Measurements from ENCODE around the gene ATP6V0B.

ATP6V0B gene

GRCh38 chr1:43935711-43936427 is 38.9 kb upstream of the ATP6V0B start:
- Histone ChIP-seq H3K4me3 (ENCODE audit: low read length) (peak overlapping the region; percentile 49), H3K27ac (ENCODE audit: low read length) (no peak overlapping the region), H3K9me3 (ENCODE audit: control insufficient read depth, insufficient read depth, low read length) (no peaks in the 10 kb centered on the region), H3K27me3 (ENCODE audit: control insufficient read depth, insufficient read depth, low read length) (no peaks in the 10 kb centered on the region), H3K4me1 (ENCODE audit: control insufficient read depth, insufficient read depth, low read length) (peaks cover 11% of the 10 kb centered on the region), H3K36me3 (ENCODE audit: control insufficient read depth, insufficient read depth, low read length) (no peaks in the 10 kb centered on the region)
- no CpG with 5 or more reads among the region's 48 CpGs for WGBS (ENCODE audit: insufficient coverage, insufficient read length)
- no peak for DNase-seq (ENCODE audit: low read depth, low spot score)

GRCh38 chr1:43936431-43937151 is 38.2 kb upstream of the ATP6V0B start:
- H3K27ac ChIP-seq (ENCODE audit: low read length), result no peak overlapping the region
- DNase-seq (ENCODE audit: low read depth, low spot score), result no peak

GRCh38 chr1:43937179-43937865 is 37.4 kb upstream of the ATP6V0B start:
- WGBS (ENCODE audit: insufficient coverage, insufficient read length), result no CpG with 5 or more reads among the region's 8 CpGs
- Histone ChIP-seq H3K27ac (ENCODE audit: low read length) (no peak overlapping the region), H3K4me3 (ENCODE audit: low read length) (no peak overlapping the region), H3K36me3 (ENCODE audit: control insufficient read depth, insufficient read depth, low read length) (no peaks in the 10 kb centered on the region), H3K4me1 (ENCODE audit: control insufficient read depth, insufficient read depth, low read length) (peaks cover 11% of the 10 kb centered on the region), H3K9me3 (ENCODE audit: control insufficient read depth, insufficient read depth, low read length) (no peaks in the 10 kb centered on the region), H3K27me3 (ENCODE audit: control insufficient read depth, insufficient read depth, low read length) (no peaks in the 10 kb centered on the region)
- no peak for DNase-seq (ENCODE audit: low read depth, low spot score)

More at GRCh38 chr1:43936431-43937151, 38.2 kb upstream of the ATP6V0B start:
- Histone ChIP-seq H3K27me3 (ENCODE audit: control insufficient read depth, insufficient read depth, low read length) (no peaks in the 10 kb centered on the region), H3K36me3 (ENCODE audit: control insufficient read depth, insufficient read depth, low read length) (no peaks in the 10 kb centered on the region), H3K4me1 (ENCODE audit: control insufficient read depth, insufficient read depth, low read length) (peaks cover 11% of the 10 kb centered on the region), H3K4me3 (ENCODE audit: low read length) (peak overlapping the region; percentile 40; the same call in 1 of the 2 replicates), H3K9me3 (ENCODE audit: control insufficient read depth, insufficient read depth, low read length) (no peaks in the 10 kb centered on the region)
- WGBS (ENCODE audit: insufficient coverage, insufficient read length), result no CpG with 5 or more reads among the region's 56 CpGs

GRCh38 chr1:43938383-43938782 is 36.4 kb upstream of the ATP6V0B start:
- no peak overlapping the region for H3K4me3 ChIP-seq (ENCODE audit: low read length)
- no peak for DNase-seq (ENCODE audit: low read depth, low spot score)
- no peak overlapping the region for H3K27ac ChIP-seq (ENCODE audit: low read length)
- H3K4me1 ChIP-seq (ENCODE audit: control insufficient read depth, insufficient read depth, low read length), result peaks cover 10% of the 10 kb centered on the region
- H3K9me3 ChIP-seq (ENCODE audit: control insufficient read depth, insufficient read depth, low read length), result no peaks in the 10 kb centered on the region
- no peaks in the 10 kb centered on the region for H3K36me3 ChIP-seq (ENCODE audit: control insufficient read depth, insufficient read depth, low read length)
- no peaks in the 10 kb centered on the region for H3K27me3 ChIP-seq (ENCODE audit: control insufficient read depth, insufficient read depth, low read length)
- WGBS (ENCODE audit: insufficient coverage, insufficient read length), result no CpG with 5 or more reads among the region's 10 CpGs

GRCh38 chr1:43938892-43939587 is 35.7 kb upstream of the ATP6V0B start:
- Histone ChIP-seq H3K27ac (ENCODE audit: low read length) (no peak overlapping the region), H3K4me3 (ENCODE audit: low read length) (no peak overlapping the region), H3K36me3 (ENCODE audit: control insufficient read depth, insufficient read depth, low read length) (no peaks in the 10 kb centered on the region), H3K9me3 (ENCODE audit: control insufficient read depth, insufficient read depth, low read length) (no peaks in the 10 kb centered on the region), H3K27me3 (ENCODE audit: control insufficient read depth, insufficient read depth, low read length) (no peaks in the 10 kb centered on the region), H3K4me1 (ENCODE audit: control insufficient read depth, insufficient read depth, low read length) (peaks cover 10% of the 10 kb centered on the region)
- no CpG with 5 or more reads among the region's 3 CpGs for WGBS (ENCODE audit: insufficient coverage, insufficient read length)
- no peak for DNase-seq (ENCODE audit: low read depth, low spot score)

GRCh38 chr1:43942411-43942810 is 32.3 kb upstream of the ATP6V0B start:
- Histone ChIP-seq H3K36me3 (ENCODE audit: control insufficient read depth, insufficient read depth, low read length) (no peaks in the 10 kb centered on the region), H3K27ac (ENCODE audit: low read length) (no peak overlapping the region), H3K9me3 (ENCODE audit: control insufficient read depth, insufficient read depth, low read length) (no peaks in the 10 kb centered on the region), H3K27me3 (ENCODE audit: control insufficient read depth, insufficient read depth, low read length) (no peaks in the 10 kb centered on the region), H3K4me1 (ENCODE audit: control insufficient read depth, insufficient read depth, low read length) (0 out of 2 replicates have a peak, but pooled peaks cover 4% of the 10 kb centered on the region), H3K4me3 (ENCODE audit: low read length) (no peak overlapping the region)
- WGBS (ENCODE audit: insufficient coverage, insufficient read length), result no CpG with 5 or more reads among the region's 3 CpGs
- no peak for DNase-seq (ENCODE audit: low read depth, low spot score)

GRCh38 chr1:43944860-43945259 is 29.9 kb upstream of the ATP6V0B start:
- Histone ChIP-seq H3K27ac (ENCODE audit: low read length) (no peak overlapping the region), H3K27me3 (ENCODE audit: control insufficient read depth, insufficient read depth, low read length) (no peaks in the 10 kb centered on the region), H3K9me3 (ENCODE audit: control insufficient read depth, insufficient read depth, low read length) (no peaks in the 10 kb centered on the region), H3K4me3 (ENCODE audit: low read length) (no peak overlapping the region), H3K36me3 (ENCODE audit: control insufficient read depth, insufficient read depth, low read length) (no peaks in the 10 kb centered on the region), H3K4me1 (ENCODE audit: control insufficient read depth, insufficient read depth, low read length) (peaks cover 3% of the 10 kb centered on the region; the same call in 1 of the 2 replicates)
- DNase-seq (ENCODE audit: low read depth, low spot score), result no peak
- no CpG with 5 or more reads among the region's 1 CpG for WGBS (ENCODE audit: insufficient coverage, insufficient read length)

GRCh38 chr1:43945674-43946235 is 29.0 kb upstream of the ATP6V0B start:
- Histone ChIP-seq H3K27me3 (ENCODE audit: control insufficient read depth, insufficient read depth, low read length) (no peaks in the 10 kb centered on the region), H3K27ac (ENCODE audit: low read length) (no peak overlapping the region), H3K36me3 (ENCODE audit: control insufficient read depth, insufficient read depth, low read length) (no peaks in the 10 kb centered on the region; the same call in 1 of the 2 replicates), H3K4me3 (ENCODE audit: low read length) (no peak overlapping the region; the same call in 1 of the 2 replicates), H3K9me3 (ENCODE audit: control insufficient read depth, insufficient read depth, low read length) (no peaks in the 10 kb centered on the region), H3K4me1 (ENCODE audit: control insufficient read depth, insufficient read depth, low read length) (peaks cover 3% of the 10 kb centered on the region; the same call in 1 of the 2 replicates)
- no CpG with 5 or more reads among the region's 3 CpGs for WGBS (ENCODE audit: insufficient coverage, insufficient read length)
- DNase-seq (ENCODE audit: low read depth, low spot score), result no peak

- DNase-seq (ENCODE audit: low read depth, low spot score), result no peak
- peaks cover 3% of the 10 kb centered on the region; the same call in 1 of the 2 replicates for H3K4me1 ChIP-seq (ENCODE audit: control insufficient read depth, insufficient read depth, low read length)
- peak within 1 kb of the TSS; percentile 79 for H3K4me3 ChIP-seq (ENCODE audit: low read length)
- H3K36me3 ChIP-seq (ENCODE audit: control insufficient read depth, insufficient read depth, low read length), result no peaks in the 10 kb centered on the region; the same call in 1 of the 2 replicates
- no CpG with 5 or more reads among the region's 74 CpGs for WGBS (ENCODE audit: insufficient coverage, insufficient read length)
- no peaks in the 10 kb centered on the region for H3K27me3 ChIP-seq (ENCODE audit: control insufficient read depth, insufficient read depth, low read length)
- no peak within 1 kb of the TSS for H3K27ac ChIP-seq (ENCODE audit: low read length)
- H3K9me3 ChIP-seq (ENCODE audit: control insufficient read depth, insufficient read depth, low read length), result no peaks in the 10 kb centered on the region
Measured at GRCh38 chr1:43946236-43947060, 28.3 kb upstream of the ATP6V0B start, which contains the start of gene IPO13. TSS of gene IPO13 (plus strand) at chr1:43946950. CDS start at chr1:43947601, 651 bp downstream.

All from iPS DF 6.9 (cell line).